Measurements from ENCODE around the gene MRGPRX4. TPM values are rescaled to one million over a fixed set of nuclear protein-coding genes. Genes with fewer than 3 reads are reported as not detected.

Gene MRGPRX4
- total and polyA plus RNA-seq, 2 of the 4 experiments (the other 2 are of a cell fraction), result 0.05 TPM; not detected in 1

GRCh38 chr11:18168372-18168771, 4.3 kb upstream of the MRGPRX4 start:
- intact Hi-C loops (cut with micrococcal nuclease), result no loop called here
- CTCF ChIA-PET, result no interaction called here
- no peaks in the 10 kb centered on the region for H3K36me3 ChIP-seq (ENCODE audit: control insufficient read depth, insufficient read depth, low read length)
- H3K9me1 ChIP-seq (ENCODE audit: insufficient read depth, low read length), result no peaks in the 10 kb centered on the region
- H2BK20ac ChIP-seq (ENCODE audit: low read depth, low read length), result no peak overlapping the region
- H2AK5ac ChIP-seq (ENCODE audit: low read depth, low read length), result no peak overlapping the region
- POLR2A ChIA-PET (ENCODE audit: unreplicated experiment), result no interaction called here
- WGBS, 2 experiments (ENCODE audit: extremely low coverage in 2 of 2, insufficient read length in 1 of 2), result no CpG with 5 or more reads among the region's 1 CpG
- H4K20me1 ChIP-seq (ENCODE audit: insufficient read depth, low read length), result no peaks in the 10 kb centered on the region
- H3K9me3 ChIP-seq (ENCODE audit: control insufficient read depth, insufficient read depth, low read length), result no peaks in the 10 kb centered on the region
- H4K5ac ChIP-seq (ENCODE audit: low read depth, low read length), result no peak overlapping the region
- no peak overlapping the region for H3K18ac ChIP-seq (ENCODE audit: low read depth, low read length)
- H3K56ac ChIP-seq (ENCODE audit: extremely low read depth, insufficient read depth, low read length), result no peak overlapping the region
- ATAC-seq (ENCODE audit: low read depth) (no peak), DNase-seq (no peak)
- H2AK9ac ChIP-seq (replicated peaks; ENCODE audit: low read depth, low read length, poor library complexity), result no peak overlapping the region
- H4K8ac ChIP-seq (ENCODE audit: low read depth in 2 of 2, low read length in 2 of 2), result no peak overlapping the region
- H3K4me2 ChIP-seq (ENCODE audit: low read depth, low read length), result no peak overlapping the region
- H3K14ac ChIP-seq (replicated peaks; ENCODE audit: low read depth, low read length), result no peak overlapping the region
- no peak overlapping the region for H4K91ac ChIP-seq (ENCODE audit: insufficient read depth, low read depth, low read length)
- in situ Hi-C loops (cut with MboI; ENCODE audit: low sequenced_read_pairs), result no loop called here
- no peak overlapping the region for H2BK120ac ChIP-seq (ENCODE audit: low read depth, low read length)
- no peak overlapping the region for H2AFZ ChIP-seq (replicated peaks; ENCODE audit: low read length, poor library complexity)
- no peak overlapping the region for H3K9ac ChIP-seq (ENCODE audit: low read depth, low read length)
- no peak overlapping the region for H3K4me3 ChIP-seq (ENCODE audit: insufficient read depth, low read depth, low read length)
- H3K23ac ChIP-seq (ENCODE audit: low read depth, low read length), result no peak overlapping the region
- no peak overlapping the region for H3K27ac ChIP-seq (ENCODE audit: insufficient read depth, low read length)
- dilution Hi-C loops (cut with HindIII; ENCODE audit: low sequenced_read_pairs, unreplicated experiment), result no loop called here
- H3K27me3 ChIP-seq (ENCODE audit: control insufficient read depth, insufficient read depth, low read length), result no peaks in the 10 kb centered on the region
- H2BK15ac ChIP-seq (ENCODE audit: low read depth, low read length), result no peak overlapping the region
- no peak overlapping the region for H2BK5ac ChIP-seq (ENCODE audit: low read depth, low read length, poor library complexity, severe bottlenecking)
- H3K79me1 ChIP-seq (ENCODE audit: low read depth in 1 of 2, low read length in 2 of 2), result no peaks in the 10 kb centered on the region
- TF ChIP-seq CTCF (conservative IDR thresholded peaks at IDR 0.05; ENCODE audit: low read depth, low read length) (no peak), NFE2L2 (IDR thresholded peaks at IDR 0.05; ENCODE audit: low read depth, low read length) (no peak), POLR2A (IDR thresholded peaks at IDR 0.05; ENCODE audit: low read depth, low read length) (no peak), RAD21 (IDR thresholded peaks at IDR 0.05; ENCODE audit: low read length) (no peak), MXI1 (IDR thresholded peaks at IDR 0.05; ENCODE audit: borderline replicate concordance, low read depth, low read length) (no peak)
- H3K4ac ChIP-seq (ENCODE audit: low read depth, low read length), result no peak overlapping the region
- H3K4me1 ChIP-seq (ENCODE audit: control insufficient read depth, insufficient read depth, low read length), result no peaks in the 10 kb centered on the region
- BruUV-seq (replicated peaks), result no TSS peak
